Testis (tissue), 5 donors: Measurements from ENCODE around the gene CPN1. TPM values are rescaled to one million over a fixed set of nuclear protein-coding genes. Genes with fewer than 3 reads are reported as not detected.
"Not testable (repeated sequence)": the region's sequence is repeated elsewhere in the genome, so short reads cannot be mapped to it uniquely, and the experiment has no call there.

Experiments used
- DNase-seq: peaks from one replicate; pipeline ENCODE4 v3.0.0-alpha.2; 2019
- H3K27ac ChIP-seq, 2 donors: fragments of 200-600 bp; sonication (generic); one replicate each; pipeline ENCODE4 v1.5.1; 2019
- H3K27me3 ChIP-seq: fragments of 200-600 bp; sonication (generic); one replicate; pipeline ENCODE4 v1.5.1; 2019
- H3K36me3 ChIP-seq: fragments of 200-600 bp; sonication (generic); one replicate; pipeline ENCODE4 v1.5.1; 2017; ENCODE audit warnings: low read depth; ENCODE audit errors: missing control alignments
- H3K4me1 ChIP-seq: fragments of 200-600 bp; sonication (generic); one replicate; pipeline ENCODE4 v1.5.1; 2019
- H3K4me3 ChIP-seq, 2 donors: fragments of 200-600 bp; sonication (generic); one replicate each; pipeline ENCODE4 v1.5.1; 2017 to 2019
- H3K9me3 ChIP-seq: fragments of 200-600 bp; sonication (generic); one replicate; pipeline ENCODE4 v1.5.1; 2017
- CTCF ChIP-seq, 3 experiments: fragments of 450-650 bp in 2 of 3; fragments of 200-600 bp in 1 of 3; sonication (generic) in 1 of 3; IDR thresholded peaks; one replicate each; pipeline ENCODE4 v1.5.1; 2016 to 2019; ENCODE audit warnings: antibody characterized with exemption in 3 of 3, mild to moderate bottlenecking in 2 of 3, moderate library complexity in 1 of 3
- POLR2A ChIP-seq: fragments of 450-650 bp; IDR thresholded peaks from one replicate; pipeline ENCODE4 v1.6.1; 2017; ENCODE audit warnings: antibody characterized with exemption, mild to moderate bottlenecking, moderate library complexity
- WGBS, 2 donors: methylation state at CpG; one replicate each; pipeline ENCODE4 v1.1.5; 2018; 5-methylcytosine and 5-hydroxymethylcytosine counted together
- intact Hi-C: fragments of 100-400 bp; cut with DNase I; formaldehyde crosslinking; loops from one replicate; pipeline ENCODE4 v1.15.1; 2023; ENCODE audit warnings: low total_unique reads
- long read RNA-seq, 2 donors: transcript quantifications; one replicate each; lab custom pipeline, GENCODE V29; 2026
- polyA plus RNA-seq: library from polyadenylated mRNA; stranded (reverse); fragments of 350-450 nt; fragmentation: Illumina TruSeq; extraction: RNeasy Lipid Tissue Mini Kit (QIAGEN cat#74804); gene quantifications from one replicate; pipeline ENCODE4 v1.2.3, GENCODE V29; 2014; ENCODE audit warnings: low read depth, low replicate concordance; ENCODE audit not compliant: insufficient read depth
- total RNA-seq, 2 donors: library from RNA; depleted of rRNA; stranded (reverse); fragments of >200 nt; gene quantifications; one replicate each; pipeline ENCODE4 v1.2.3, GENCODE V29; 2016

Gene CPN1
- total RNA-seq (1 to 10 TPM in 1 of 2 donors, under 1 TPM in 1; 0.87 to 2.7 TPM), polyA plus RNA-seq (2.4 TPM)
- long read RNA-seq, donor 1, result 0 reads
- long read RNA-seq, donor 2, partial matches to known transcripts, result 0 of 1 reads
- long read RNA-seq, donor 2, other reads (novel, unspliced or antisense), result 0 of 1 reads

GRCh38 chr10:100081075-100082001 is at the start of gene CPN1:
Gene CPN1, minus strand, starts transcription at chr10:100081869. Its CDS starts 244 bp downstream, at chr10:100081625.
- TF ChIP-seq POLR2A (no peak), CTCF (IDR thresholded peaks at IDR 0.05) (no peak)
- no peaks in the 10 kb centered on the region for H3K27me3 ChIP-seq
- no peak for DNase-seq
- no peaks in the 10 kb centered on the region for H3K9me3 ChIP-seq
- H3K36me3 ChIP-seq, result no peaks in the 10 kb centered on the region
- H3K27ac ChIP-seq, result no peak within 1 kb of the TSS
- no peaks in the 10 kb centered on the region for H3K4me1 ChIP-seq
- no peak within 1 kb of the TSS for H3K4me3 ChIP-seq
- intact Hi-C loops, result no loop called here
- WGBS, 2 donors, result 56 to 64% methylated on average over 16 to 24 of the region's 24 CpGs

GRCh38 chr10:100130831-100131230 is 49.2 kb upstream of the CPN1 start:
- H3K36me3 ChIP-seq, result no peaks in the 10 kb centered on the region
- DNase-seq, result no peak
- no peaks in the 10 kb centered on the region for H3K9me3 ChIP-seq
- H3K4me1 ChIP-seq, result no peaks in the 10 kb centered on the region
- H3K4me3 ChIP-seq, result no peak overlapping the region
- WGBS, 2 donors, result 53 to 65% methylated on average over 3 to 7 of the region's 7 CpGs
- TF ChIP-seq CTCF (IDR thresholded peaks at IDR 0.05) (no peak), POLR2A (no peak)
- H3K27ac ChIP-seq, result no peak overlapping the region
- no peaks in the 10 kb centered on the region for H3K27me3 ChIP-seq
- intact Hi-C loops, result no loop called here

- no peak for DNase-seq
- Histone ChIP-seq H3K27ac (no peak overlapping the region), H3K9me3 (no peaks in the 10 kb centered on the region), H3K4me1 (no peaks in the 10 kb centered on the region), H3K4me3 (no peak overlapping the region), H3K27me3 (no peaks in the 10 kb centered on the region), H3K36me3 (no peaks in the 10 kb centered on the region)
- intact Hi-C loops, result no loop called here
- WGBS, 2 donors, result 55 to 63% methylated on average over 9 of the region's 9 CpGs
- TF ChIP-seq POLR2A (no peak), CTCF (IDR thresholded peaks at IDR 0.05) (no peak)
These were observed 47.8 kb upstream of the CPN1 start for GRCh38 chr10:100129424-100129823.

- H3K4me3 ChIP-seq, result no peak overlapping the region
These were observed 47.3 kb upstream of the CPN1 start for GRCh38 chr10:100128951-100129350.

GRCh38 chr10:100125335-100125734 is 43.7 kb upstream of the CPN1 start:
- H3K4me1 ChIP-seq, H3K27ac ChIP-seq, H3K36me3 ChIP-seq, intact Hi-C loops, H3K4me3 ChIP-seq, DNase-seq, H3K27me3 ChIP-seq, H3K9me3 ChIP-seq: not testable (repeated sequence)
- WGBS, 2 donors, result 92 to 100% methylated on average over 2 of the region's 2 CpGs

More at GRCh38 chr10:100128951-100129350, 47.3 kb upstream of the CPN1 start:
- Histone ChIP-seq H3K4me1 (no peaks in the 10 kb centered on the region), H3K9me3 (no peaks in the 10 kb centered on the region), H3K27ac (no peak overlapping the region), H3K27me3 (no peaks in the 10 kb centered on the region), H3K36me3 (no peaks in the 10 kb centered on the region)
- no peak for DNase-seq
- intact Hi-C loops, result no loop called here
- no peak for TF ChIP-seq CTCF (IDR thresholded peaks at IDR 0.05)
- TF ChIP-seq POLR2A, result no peak
- WGBS, 2 donors, result 54 to 60% methylated on average over 8 of the region's 8 CpGs
